H1 (cell line): Measurements from ENCODE around the gene TMEM18. TPM values are rescaled to one million over a fixed set of nuclear protein-coding genes. Genes with fewer than 3 reads are reported as not detected.

ENCODE experiments used
- CTCF ChIA-PET: fragments of 300-600 bp; sonication (Branson Sonifier 250); formaldehyde crosslinking; loops from one replicate; lab custom pipeline; 2021; ENCODE audit not compliant: partially characterized antibody; lab: Charles Lee
- POLR2A ChIA-PET: fragments of 300-600 bp; sonication (Branson Sonifier 250); formaldehyde crosslinking; loops from one replicate; lab custom pipeline; 2021; ENCODE audit warnings: inconsistent platforms; ENCODE audit not compliant: partially characterized antibody; lab: Charles Lee
- DNase-seq, 2 experiments: peaks; one replicate each; pipeline versions ENCODE4 v3.0.0 to v3.0.0-alpha.2; 2010 to 2022; ENCODE audit warnings: low spot score in 2 of 2, low read depth in 1 of 2, mixed read lengths in 1 of 2
- FAIRE-seq: peaks from 2 replicates; lab custom pipeline; 2011; peaks lifted over from hg19 to GRCh38; lab: Jason Lieb, UNC
- H2AFZ ChIP-seq: 2 replicates; pipeline ENCODE4 v1.8.1; 2012; ENCODE audit warnings: low read length, inconsistent platforms
- H2AK5ac ChIP-seq: 2 replicates; pipeline ENCODE4 v1.6.1; 2013; ENCODE audit warnings: low read depth, low read length
- H2BK120ac ChIP-seq: replicated peaks from 2 replicates; pipeline ENCODE3; 2013; ENCODE audit warnings: low read depth, low read length, inconsistent platforms
- H2BK12ac ChIP-seq: 2 replicates; pipeline ENCODE4 v1.6.1; 2013; ENCODE audit warnings: low read depth, low read length
- H2BK15ac ChIP-seq: 2 replicates; pipeline ENCODE4 v1.6.1; 2013; ENCODE audit warnings: low read length
- H2BK20ac ChIP-seq: 2 replicates; pipeline ENCODE4 v1.6.1; 2013; ENCODE audit warnings: low read length
- H2BK5ac ChIP-seq: 2 replicates; pipeline ENCODE4 v1.6.1; 2013; ENCODE audit warnings: low read depth, low read length
- H3K14ac ChIP-seq: 2 replicates; pipeline ENCODE4 v1.6.1; 2013; ENCODE audit warnings: inconsistent platforms; ENCODE audit not compliant: insufficient read length
- H3K18ac ChIP-seq: 2 replicates; pipeline ENCODE4 v1.6.1; 2013; ENCODE audit warnings: low read length; ENCODE audit errors: extremely low read depth
- H3K23ac ChIP-seq: 2 replicates; pipeline ENCODE4 v1.6.1; 2013; ENCODE audit warnings: inconsistent platforms; ENCODE audit not compliant: insufficient read length
- H3K23me2 ChIP-seq: 2 replicates; pipeline ENCODE4 v1.6.1; 2013; ENCODE audit warnings: low read depth, low read length
- H3K27ac ChIP-seq: 2 replicates; pipeline ENCODE4 v1.6.1; 2011; ENCODE audit warnings: low read depth, low read length, inconsistent platforms
- H3K27me3 ChIP-seq, 4 experiments: replicated peaks in 1 of 4; 1 replicate in 1 of 4; 2 replicates in 3 of 4; pipeline versions ENCODE4 v1.6.1 to v1.8.1; 2011 to 2013; ENCODE audit warnings: low read length in 3 of 4, mild to moderate bottlenecking in 3 of 4, inconsistent platforms in 2 of 4, mixed read lengths in 2 of 4, moderate library complexity in 1 of 4; ENCODE audit not compliant: control insufficient read depth in 3 of 4, insufficient read depth in 3 of 4; ENCODE audit errors: extremely low read depth in 1 of 4
- H3K36me3 ChIP-seq, 4 experiments: 2 replicates each; pipeline versions ENCODE4 v1.6.1 to v1.8.1; 2011 to 2013; ENCODE audit warnings: mild to moderate bottlenecking in 4 of 4, low read length in 3 of 4, moderate library complexity in 2 of 4, control low read depth in 1 of 4, inconsistent platforms in 1 of 4; ENCODE audit not compliant: insufficient read depth in 4 of 4, control insufficient read depth in 2 of 4
- H3K4ac ChIP-seq: replicated peaks from 2 replicates; pipeline ENCODE3; 2013; ENCODE audit warnings: low read length, low read depth, mixed read lengths, inconsistent platforms; ENCODE audit not compliant: insufficient read length
- H3K4me1 ChIP-seq, 4 experiments: replicated peaks in 1 of 4; 1 replicate in 1 of 4; 2 replicates in 3 of 4; pipeline versions ENCODE4 v1.6.1 to v1.8.1; 2011 to 2013; ENCODE audit warnings: low read length in 3 of 4, inconsistent platforms in 2 of 4, mixed read lengths in 1 of 4; ENCODE audit not compliant: insufficient read depth in 4 of 4, control insufficient read depth in 3 of 4
- H3K4me2 ChIP-seq, 2 experiments: 2 replicates each; pipeline versions ENCODE4 v1.6.1 to v1.8.1; 2011 to 2013; ENCODE audit warnings: low read depth in 2 of 2, low read length in 2 of 2, control low read depth in 1 of 2, inconsistent platforms in 1 of 2, mild to moderate bottlenecking in 1 of 2; ENCODE audit not compliant: insufficient read depth in 1 of 2
- H3K4me3 ChIP-seq, 4 experiments: fragments of 200-600, 300-600 bp in 1 of 4; sonication (generic), shearing (Covaris generic), sonication (Bioruptor Twin) in 1 of 4; 2 replicates each; pipeline versions ENCODE4 v1.5.1 to v1.8.1; 2011 to 2016; ENCODE audit warnings: low read length in 4 of 4, low read depth in 3 of 4, control low read depth in 2 of 4, inconsistent platforms in 2 of 4, mild to moderate bottlenecking in 2 of 4, mixed read lengths in 1 of 4, moderate library complexity in 1 of 4; ENCODE audit not compliant: insufficient read depth in 2 of 4; ENCODE audit errors: extremely low read depth in 1 of 4
- H3K56ac ChIP-seq: replicated peaks from 2 replicates; pipeline ENCODE3; 2013; ENCODE audit warnings: low read depth, mild to moderate bottlenecking, mixed read lengths, low read length, inconsistent platforms; ENCODE audit not compliant: insufficient read length
- H3K79me1 ChIP-seq: 2 replicates; pipeline ENCODE4 v1.6.1; 2013; ENCODE audit warnings: low read depth, low read length, control low read depth
- H3K79me2 ChIP-seq, 2 experiments: 2 replicates each; pipeline versions ENCODE4 v1.6.1 to v1.8.1; 2012 to 2013; ENCODE audit warnings: low read length in 2 of 2, mild to moderate bottlenecking in 2 of 2, inconsistent platforms in 1 of 2; ENCODE audit not compliant: insufficient read depth in 2 of 2, control insufficient read depth in 1 of 2
- H3K9ac ChIP-seq, 4 experiments: replicated peaks in 1 of 4; 1 replicate in 1 of 4; 2 replicates in 3 of 4; pipeline versions ENCODE4 v1.6.1 to v1.8.1; 2011 to 2013; ENCODE audit warnings: low read depth in 3 of 4, low read length in 3 of 4, control low read depth in 2 of 4, mild to moderate bottlenecking in 2 of 4, moderate library complexity in 2 of 4, inconsistent platforms in 1 of 4; ENCODE audit errors: extremely low read depth in 1 of 4
- H3K9me3 ChIP-seq, 2 experiments: 2 replicates each; pipeline versions ENCODE4 v1.6.1 to v1.8.1; 2012 to 2013; ENCODE audit warnings: mild to moderate bottlenecking in 2 of 2, moderate library complexity in 2 of 2, control low read depth in 1 of 2, inconsistent platforms in 1 of 2, low read depth in 1 of 2, low read length in 1 of 2, mixed read lengths in 1 of 2; ENCODE audit not compliant: insufficient read depth in 2 of 2
- H4K20me1 ChIP-seq, 2 experiments: replicated peaks in 1 of 2; 2 replicates each; pipeline versions ENCODE3 to v1.8.1; 2011 to 2013; ENCODE audit warnings: inconsistent platforms in 2 of 2, low read length in 2 of 2, mild to moderate bottlenecking in 1 of 2; ENCODE audit not compliant: insufficient read depth in 2 of 2, control insufficient read depth in 1 of 2
- H4K5ac ChIP-seq: 2 replicates; pipeline ENCODE4 v1.6.1; 2013; ENCODE audit warnings: low read length, low read depth, mixed read lengths, inconsistent platforms; ENCODE audit not compliant: insufficient read length
- H4K8ac ChIP-seq: 2 replicates; pipeline ENCODE4 v1.8.0; 2013; ENCODE audit warnings: mild to moderate bottlenecking, moderate library complexity, low read length, inconsistent platforms; ENCODE audit not compliant: insufficient read depth; ENCODE audit errors: extremely low read depth
- H4K91ac ChIP-seq: replicated peaks from 2 replicates; pipeline ENCODE3; 2013; ENCODE audit warnings: low read length, mixed read lengths, inconsistent platforms; ENCODE audit not compliant: insufficient read length
- BACH1 ChIP-seq: IDR thresholded peaks from 2 replicates; pipeline ENCODE4 v1.6.1; 2012; ENCODE audit warnings: low read length, improper control_type of control experiment
- EP300 ChIP-seq, 2 experiments: IDR thresholded peaks; 1 replicate in 1 of 2; 2 replicates in 1 of 2; pipeline ENCODE4 v1.6.1; 2011 to 2012; ENCODE audit warnings: low read depth in 2 of 2, low read length in 2 of 2, mild to moderate bottlenecking in 2 of 2, borderline replicate concordance in 1 of 2, inconsistent platforms in 1 of 2, moderate library complexity in 1 of 2
- POLR2A ChIP-seq, 2 experiments: IDR thresholded peaks; 1 replicate in 1 of 2; 2 replicates in 1 of 2; pipeline ENCODE4 v1.6.1; 2011; ENCODE audit warnings: low read depth in 2 of 2, low read length in 2 of 2, mild to moderate bottlenecking in 2 of 2; ENCODE audit errors: control extremely low read depth in 1 of 2
- RAD21 ChIP-seq, 2 experiments: IDR thresholded peaks in 1 of 2; conservative IDR thresholded peaks in 1 of 2; 2 replicates each; pipeline ENCODE4 v1.6.1; 2011; ENCODE audit warnings: low read depth in 2 of 2, low read length in 2 of 2, improper control_type of control experiment in 1 of 2, inconsistent platforms in 1 of 2, mild to moderate bottlenecking in 1 of 2, moderate library complexity in 1 of 2
- SAP30 ChIP-seq: fragments of 300-600 bp; sonication (generic); IDR thresholded peaks from 2 replicates; pipeline ENCODE4 v1.7.1; 2012; ENCODE audit warnings: low read length, moderate library complexity, mild to moderate bottlenecking, inconsistent platforms; ENCODE audit not compliant: insufficient read depth, insufficient replicate concordance
- SIRT6 ChIP-seq: IDR thresholded peaks from one replicate; pipeline ENCODE4 v1.7.1; 2012; ENCODE audit warnings: low read length, inconsistent platforms
- SIX5 ChIP-seq: IDR thresholded peaks from 2 replicates; pipeline ENCODE4 v1.6.1; 2011; ENCODE audit warnings: mild to moderate bottlenecking, low read depth, low read length
- SUZ12 ChIP-seq: fragments of 200-600 bp; sonication (generic); IDR thresholded peaks from 2 replicates; pipeline ENCODE4 v1.6.1; 2012; ENCODE audit warnings: mild to moderate bottlenecking, inconsistent platforms, low read length, moderate library complexity, mixed read lengths
- TAF7 ChIP-seq: optimal IDR thresholded peaks from 2 replicates; pipeline ENCODE3; 2011; ENCODE audit warnings: low read depth, mild to moderate bottlenecking, inconsistent platforms, low read length, moderate library complexity, borderline replicate concordance
- YY1 ChIP-seq: IDR thresholded peaks from 2 replicates; pipeline ENCODE4 v1.6.1; 2011; ENCODE audit warnings: low read depth, mild to moderate bottlenecking, low read length
- ZNF274 ChIP-seq: IDR thresholded peaks from 2 replicates; pipeline ENCODE4 v1.7.0; 2012; ENCODE audit warnings: low read length, borderline replicate concordance; ENCODE audit errors: extremely low read depth
- WGBS, 2 experiments: shearing (Covaris generic) in 1 of 2; methylation state at CpG; one replicate each; pipeline versions ENCODE4 v1.1.6 to v1.1.7; 2013 to 2015; ENCODE audit warnings: low lambda C conversion rate in 2 of 2, mixed read lengths in 2 of 2, inconsistent platforms in 1 of 2, low coverage in 1 of 2, missing lambda C conversion rate in 1 of 2; ENCODE audit not compliant: insufficient replicate concordance in 2 of 2, insufficient coverage in 1 of 2, insufficient read length in 1 of 2; ENCODE audit errors: extremely low coverage in 1 of 2, missing lambda C conversion rate in 1 of 2; 5-methylcytosine and 5-hydroxymethylcytosine counted together
- polyA plus RNA-seq, 7 experiments: library from polyadenylated mRNA; depleted of rRNA in 3 of 7; stranded (reverse) in 5 of 7; unstranded in 2 of 7; fragments of >200 nt in 5 of 7; fragments of 200-250 nt in 2 of 7; gene quantifications; 1 replicate in 5 of 7; 2 replicates in 1 of 7; 4 replicates in 1 of 7; pipeline versions ENCODE4 v1.2.1 to v1.2.3, GENCODE V29; 2011 to 2013; ENCODE audit warnings: missing spikeins in 2 of 7, mixed read lengths in 2 of 7
- total RNA-seq: library from RNA; stranded (reverse); fragmentation: NEBNext Ultra II Directional; extraction: Animal tissue kit (Norgen Biotek cat#: 25700); gene quantifications from 2 replicates; pipeline ENCODE4 v1.2.1, GENCODE V29; 2021
- TF ChIP-seq, protein P1 (sequence below), 3 experiments: IDR thresholded peaks; 1 replicate in 2 of 3; 2 replicates in 1 of 3; pipeline versions ENCODE4 v1.5.1 to v1.6.1; 2011; ENCODE audit warnings: low read length in 3 of 3, mild to moderate bottlenecking in 3 of 3, inconsistent platforms in 2 of 3, low read depth in 1 of 3, moderate library complexity in 1 of 3; ENCODE audit not compliant: insufficient read depth in 1 of 3; ENCODE audit errors: control extremely low read depth in 1 of 3

TMEM18 gene
- total and polyA plus RNA-seq, 2 of the 8 experiments (the other 6 are each of a cell fraction or from before 2014, with no cell fraction given): 22.4 to 27.1 TPM

DNA sequence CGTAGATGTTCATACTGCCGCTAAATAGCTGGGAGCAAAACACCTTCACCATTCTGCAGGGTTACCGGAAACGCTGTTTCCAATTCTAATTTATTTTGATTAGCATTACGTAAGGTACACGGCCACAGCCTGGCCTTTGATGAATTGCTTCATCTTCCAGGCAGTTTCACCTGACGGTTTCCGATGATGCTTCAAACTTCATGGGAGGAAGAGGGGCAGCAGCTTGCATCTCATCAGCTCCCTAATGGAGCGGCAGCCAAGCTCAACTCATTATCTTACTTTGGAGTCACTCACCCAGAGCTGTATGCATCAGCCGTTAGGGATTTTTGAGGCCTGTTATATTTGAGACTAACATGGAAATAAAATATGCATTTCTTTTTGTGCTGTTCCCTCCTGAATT, 54.8 kb downstream of the TMEM18 start:
- no peaks in the 10 kb centered on the region for H3K36me3 ChIP-seq
- no peaks in the 10 kb centered on the region for H4K20me1 ChIP-seq
- no peak overlapping the region for H3K56ac ChIP-seq
- no peak overlapping the region for H2AK5ac ChIP-seq
- peaks cover 0 to 3% (median 0%) of the 10 kb centered on the region in 4 experiments; a peak in 1 of 7 replicates for H3K4me1 ChIP-seq
- CTCF ChIA-PET: interaction anchor here (0.9 to 3.4 kb wide), 3 partner anchors 13 to 39 kb away, joined by 3 to 12 read pairs (median 8); no protein-coding TSS in a partner anchor
- no peak overlapping the region for H4K8ac ChIP-seq
- no peak overlapping the region for H2BK120ac ChIP-seq
- H2BK15ac ChIP-seq: no peak overlapping the region
- 77% methylated on average over 10 of the region's 10 CpGs; no CpG with 5 or more reads in 1 of the 2 experiments for WGBS, 2 experiments
- no peak overlapping the region for H2AFZ ChIP-seq
- H3K9me3 ChIP-seq: no peaks in the 10 kb centered on the region; a peak in 1 of 4 replicates
- no peak overlapping the region for H3K4me2 ChIP-seq
- H3K23ac ChIP-seq: no peak overlapping the region
- no peak overlapping the region for H3K14ac ChIP-seq
- H2BK5ac ChIP-seq: no peak overlapping the region
- no peak overlapping the region for H3K27ac ChIP-seq
- H3K9ac ChIP-seq: no peak overlapping the region
- no peak overlapping the region for H3K4me3 ChIP-seq
- no peaks in the 10 kb centered on the region for H3K79me2 ChIP-seq
- H4K91ac ChIP-seq: no peak overlapping the region
- POLR2A ChIA-PET: no interaction called here
- DNase-seq (no peak), FAIRE-seq (no peak)
- H3K23me2 ChIP-seq: no peaks in the 10 kb centered on the region
- no peak overlapping the region for H3K18ac ChIP-seq
- no peak overlapping the region for H2BK20ac ChIP-seq
- H2BK12ac ChIP-seq: no peak overlapping the region
- no peaks in the 10 kb centered on the region for H3K79me1 ChIP-seq
- H3K27me3 ChIP-seq: no peaks in the 10 kb centered on the region
- H4K5ac ChIP-seq: no peak overlapping the region
- no peak overlapping the region for H3K4ac ChIP-seq
- no peak for TF ChIP-seq SIX5
- no peak for TF ChIP-seq BACH1
- TF ChIP-seq YY1: no peak
- TF ChIP-seq RAD21 (IDR thresholded peaks at IDR 0.05 in 1 of 2, conservative IDR thresholded peaks at IDR 0.05 in 1 of 2; ENCODE audit: low read depth in 2 of 2, low read length in 2 of 2): no peak
- no peak for TF ChIP-seq ZNF274
- no peak for TF ChIP-seq SUZ12
- TF ChIP-seq, protein P1, sequence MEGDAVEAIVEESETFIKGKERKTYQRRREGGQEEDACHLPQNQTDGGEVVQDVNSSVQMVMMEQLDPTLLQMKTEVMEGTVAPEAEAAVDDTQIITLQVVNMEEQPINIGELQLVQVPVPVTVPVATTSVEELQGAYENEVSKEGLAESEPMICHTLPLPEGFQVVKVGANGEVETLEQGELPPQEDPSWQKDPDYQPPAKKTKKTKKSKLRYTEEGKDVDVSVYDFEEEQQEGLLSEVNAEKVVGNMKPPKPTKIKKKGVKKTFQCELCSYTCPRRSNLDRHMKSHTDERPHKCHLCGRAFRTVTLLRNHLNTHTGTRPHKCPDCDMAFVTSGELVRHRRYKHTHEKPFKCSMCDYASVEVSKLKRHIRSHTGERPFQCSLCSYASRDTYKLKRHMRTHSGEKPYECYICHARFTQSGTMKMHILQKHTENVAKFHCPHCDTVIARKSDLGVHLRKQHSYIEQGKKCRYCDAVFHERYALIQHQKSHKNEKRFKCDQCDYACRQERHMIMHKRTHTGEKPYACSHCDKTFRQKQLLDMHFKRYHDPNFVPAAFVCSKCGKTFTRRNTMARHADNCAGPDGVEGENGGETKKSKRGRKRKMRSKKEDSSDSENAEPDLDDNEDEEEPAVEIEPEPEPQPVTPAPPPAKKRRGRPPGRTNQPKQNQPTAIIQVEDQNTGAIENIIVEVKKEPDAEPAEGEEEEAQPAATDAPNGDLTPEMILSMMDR (IDR thresholded peaks at IDR 0.05; ENCODE audit: control extremely low read depth in 1 of 3, insufficient read depth in 1 of 3, low read depth in 1 of 3, low read length in 3 of 3): no peak
- TF ChIP-seq EP300 (IDR thresholded peaks at IDR 0.05; ENCODE audit: borderline replicate concordance in 1 of 2, low read depth in 2 of 2, low read length in 2 of 2): no peak
- TF ChIP-seq SAP30: no peak
- no peak for TF ChIP-seq TAF7
- TF ChIP-seq POLR2A (IDR thresholded peaks at IDR 0.05; ENCODE audit: control extremely low read depth in 1 of 2, low read depth in 2 of 2, low read length in 2 of 2): no peak
- no peak for TF ChIP-seq SIRT6
